HCT116 (cell line): Measurements from ENCODE around the gene TMEM201.

Source experiments
- CTCF ChIP-seq, 3 experiments: fragments of 200-600 bp in 1 of 3; sonication (generic) in 1 of 3; IDR thresholded peaks in 2 of 3; conservative IDR thresholded peaks in 1 of 3; 2 replicates each; pipeline ENCODE4 v1.5.1; 2012 to 2017; ENCODE audit warnings: low read depth in 2 of 3, low read length in 2 of 3, antibody characterized with exemption in 1 of 3, borderline replicate concordance in 1 of 3, control low read depth in 1 of 3, mild to moderate bottlenecking in 1 of 3, mixed read lengths in 1 of 3, mixed run types in 1 of 3, moderate library complexity in 1 of 3; ENCODE audit not compliant: insufficient read depth in 1 of 3
- EGR1 ChIP-seq: IDR thresholded peaks from 2 replicates; pipeline ENCODE4 v1.6.1; 2012; ENCODE audit warnings: low read depth
- EZH2 ChIP-seq: fragments of 200-600 bp; sonication (generic); IDR thresholded peaks from 2 replicates; pipeline ENCODE4 v1.6.1; 2017; ENCODE audit warnings: antibody characterized with exemption, mixed run types
- POLR2A ChIP-seq: IDR thresholded peaks from 2 replicates; pipeline ENCODE4 v1.7.0; 2011; ENCODE audit warnings: borderline replicate concordance; ENCODE audit not compliant: insufficient read depth, insufficient read length; ENCODE audit errors: extremely low read depth
- REST ChIP-seq: IDR thresholded peaks from 2 replicates; pipeline ENCODE4 v1.6.1; 2012; ENCODE audit warnings: low read depth
- SIN3A ChIP-seq: IDR thresholded peaks from 2 replicates; pipeline ENCODE4 v1.6.1; 2012; ENCODE audit warnings: low read depth

- no peak for TF ChIP-seq EZH2
- no peak for TF ChIP-seq POLR2A
- no peak for TF ChIP-seq SIN3A
- no peak for TF ChIP-seq CTCF (IDR thresholded peaks at IDR 0.05 in 2 of 3, conservative IDR thresholded peaks at IDR 0.05 in 1 of 3; ENCODE audit: borderline replicate concordance in 1 of 3, insufficient read depth in 1 of 3, low read depth in 2 of 3, low read length in 2 of 3)
- TF ChIP-seq EGR1 = no peak
- no peak for TF ChIP-seq REST
These were observed 35.0 kb upstream of the TMEM201 start for GRCh38 chr1:9553736-9554144.
